HEK293T (cell line): Measurements from ENCODE around the gene VWCE.

ENCODE experiments used
- CTCF ChIA-PET: fragments of 350-600 bp; formaldehyde crosslinking; extraction: SDS; loops from one replicate; lab custom pipeline; 2021; ENCODE audit warnings: antibody characterized with exemption, inconsistent platforms; lab: Yijun Ruan, JAX
- POLR2A ChIA-PET: fragments of 350-600 bp; formaldehyde crosslinking; extraction: SDS; loops from one replicate; lab custom pipeline; 2020; ENCODE audit warnings: antibody characterized with exemption, inconsistent platforms; lab: Yijun Ruan, JAX
- DNase-seq: peaks from one replicate; pipeline ENCODE4 v3.0.0; 2012; ENCODE audit warnings: mixed read lengths; ENCODE audit errors: extremely low spot score
- ARNT ChIP-seq: fragments of 450-650 bp; IDR thresholded peaks from 2 replicates; pipeline ENCODE4 v1.6.1; 2017; ENCODE audit warnings: mild to moderate bottlenecking
- BHLHE40 ChIP-seq: fragments of 450-650 bp; IDR thresholded peaks from 2 replicates; pipeline ENCODE4 v1.6.1; 2016; ENCODE audit warnings: mild to moderate bottlenecking, moderate library complexity, borderline replicate concordance
- CTBP1 ChIP-seq: fragments of 450-650 bp; IDR thresholded peaks from 2 replicates; pipeline ENCODE4 v1.6.1; 2016; ENCODE audit warnings: borderline replicate concordance
- ELF4 ChIP-seq: fragments of 450-650 bp; IDR thresholded peaks from 2 replicates; pipeline ENCODE4 v1.6.1; 2017; ENCODE audit warnings: antibody characterized with exemption
- FOXA1 ChIP-seq: fragments of 450-650 bp; IDR thresholded peaks from 2 replicates; pipeline ENCODE4 v1.6.1; 2016; ENCODE audit warnings: mild to moderate bottlenecking
- FOXK2 ChIP-seq: fragments of 450-650 bp; IDR thresholded peaks from 2 replicates; pipeline ENCODE4 v1.6.1; 2016; ENCODE audit warnings: mild to moderate bottlenecking
- FOXM1 ChIP-seq: fragments of 450-650 bp; IDR thresholded peaks from 2 replicates; pipeline ENCODE4 v1.6.1; 2017; ENCODE audit warnings: mild to moderate bottlenecking, borderline replicate concordance
- HDGF ChIP-seq: fragments of 450-650 bp; IDR thresholded peaks from 2 replicates; pipeline ENCODE4 v1.6.1; 2017; ENCODE audit warnings: antibody characterized with exemption, borderline replicate concordance
- L3MBTL2 ChIP-seq: fragments of 450-650 bp; conservative IDR thresholded peaks from 2 replicates; pipeline ENCODE4 v1.6.1; 2016; ENCODE audit warnings: mild to moderate bottlenecking
- LEF1 ChIP-seq: fragments of 450-650 bp; IDR thresholded peaks from 2 replicates; pipeline ENCODE4 v1.6.1; 2017; ENCODE audit warnings: mild to moderate bottlenecking, borderline replicate concordance
- NFRKB ChIP-seq: fragments of 450-650 bp; IDR thresholded peaks from 2 replicates; pipeline ENCODE4 v1.6.1; 2016; ENCODE audit warnings: mild to moderate bottlenecking, moderate library complexity
- PKNOX1 ChIP-seq: fragments of 450-650 bp; IDR thresholded peaks from 2 replicates; pipeline ENCODE4 v1.6.1; 2016
- SP1 ChIP-seq: fragments of 450-650 bp; IDR thresholded peaks from 2 replicates; pipeline ENCODE4 v1.6.1; 2017
- SUZ12 ChIP-seq: fragments of 450-650 bp; IDR thresholded peaks from 2 replicates; pipeline ENCODE4 v1.6.1; 2016; ENCODE audit warnings: mild to moderate bottlenecking
- TARDBP ChIP-seq: fragments of 450-650 bp; IDR thresholded peaks from 2 replicates; pipeline ENCODE4 v1.6.1; 2016
- ZNF384 ChIP-seq: fragments of 450-650 bp; IDR thresholded peaks from 2 replicates; pipeline ENCODE4 v1.6.1; 2016

The VWCE gene

GRCh38 chr11:61305417-61305816, 10.3 kb upstream of the VWCE start:
- ChIA-PET CTCF (no interaction called here), POLR2A (no interaction called here)
- TF ChIP-seq ARNT (no peak), NFRKB (no peak), PKNOX1 (no peak), FOXK2 (no peak)
- no peak for DNase-seq

GRCh38 chr11:61303725-61304124, 8.6 kb upstream of the VWCE start:
- POLR2A ChIA-PET: no interaction called here
- CTCF ChIA-PET: no interaction called here
- TF ChIP-seq ARNT (no peak), SP1 (no peak), FOXK2 (no peak), FOXM1 (no peak), FOXA1 (no peak), TARDBP (no peak), L3MBTL2 (no peak), LEF1 (no peak), HDGF (no peak), BHLHE40 (no peak), NFRKB (no peak)
- no peak for DNase-seq

- ChIA-PET CTCF (no interaction called here), POLR2A (no interaction called here)
- TF ChIP-seq FOXA1 (no peak), ZNF384 (no peak), ELF4 (no peak), SUZ12 (no peak), L3MBTL2 (no peak), LEF1 (no peak), TARDBP (no peak), FOXK2 (no peak), ARNT (no peak), SP1 (no peak), HDGF (no peak), BHLHE40 (no peak), NFRKB (no peak)
- no peak for DNase-seq
These were observed 7.4 kb upstream of the VWCE start for GRCh38 chr11:61302550-61302949.

- no peak for DNase-seq
- POLR2A ChIA-PET: interaction anchor here (1.1 kb wide), 1 partner anchor 14 kb away, joined by 4 read pairs; no protein-coding TSS in a partner anchor
- CTCF ChIA-PET: interaction anchor here (0.9 kb wide), 1 partner anchor 87 kb away, joined by 3 read pairs; no protein-coding TSS in a partner anchor
- TF ChIP-seq L3MBTL2 (no peak), TARDBP (no peak), BHLHE40 (no peak), PKNOX1 (no peak), ELF4 (no peak), SUZ12 (no peak), FOXA1 (no peak), SP1 (no peak), CTBP1 (no peak), ARNT (no peak), ZNF384 (no peak), NFRKB (no peak), LEF1 (no peak), FOXK2 (no peak), HDGF (no peak), FOXM1 (no peak)
These were observed 3.6 kb upstream of the VWCE start for GRCh38 chr11:61298663-61299244.

- TF ChIP-seq ZNF384 (no peak), BHLHE40 (no peak), ELF4 (no peak), NFRKB (no peak)
- no peak for DNase-seq
- ChIA-PET CTCF (no interaction called here), POLR2A (interaction anchor here (1.1 kb wide), 1 partner anchor 13 kb away, joined by 4 read pairs; no protein-coding TSS in a partner anchor)
These were observed 2.6 kb upstream of the VWCE start for GRCh38 chr11:61297746-61298145.

GRCh38 chr11:61297341-61297740, 2.2 kb upstream of the VWCE start:
- no peak for DNase-seq
- ChIA-PET CTCF (no interaction called here), POLR2A (no interaction called here)
- TF ChIP-seq FOXK2: no peak
- TF ChIP-seq CTBP1: no peak
- no peak for TF ChIP-seq FOXA1
- no peak for TF ChIP-seq SP1
- no peak for TF ChIP-seq LEF1
- TF ChIP-seq ELF4: no peak
- no peak for TF ChIP-seq L3MBTL2
- TF ChIP-seq NFRKB: no peak
- TF ChIP-seq ARNT: no peak
- TF ChIP-seq TARDBP: no peak

- ChIA-PET POLR2A (no interaction called here), CTCF (no interaction called here)
- DNase-seq: no peak
- no peak for TF ChIP-seq SP1
- TF ChIP-seq SUZ12: no peak
- no peak for TF ChIP-seq L3MBTL2
- TF ChIP-seq ELF4: no peak
- TF ChIP-seq FOXK2: no peak
- TF ChIP-seq LEF1: no peak
These were observed 445 bp upstream of the VWCE start for GRCh38 chr11:61295596-61295926.
